ENCODE results near the gene ABCC12.
A peak's percentile ranks its signal among the peaks of the same experiment; 100 is the strongest.
"Not testable (repeated sequence)": the region's sequence is repeated elsewhere in the genome, so short reads cannot be mapped to it uniquely, and the experiment has no call there.

ABCC12 gene
- total RNA-seq, result 0 to 7.6 (median 0) reads per million in 17 experiments

- no peak for DNase-seq
Observed at GRCh38 chr16:48155926-48156789, at the start of gene ABCC12. Gene ABCC12, minus strand, starts transcription at chr16:48155993. Its CDS starts 9,569 bp downstream, at chr16:48146424.

GRCh38 chr16:48204825-48205151 is 49.0 kb upstream of the ABCC12 start:
- DNase-seq, result no peak

- no peak for DNase-seq
Observed at GRCh38 chr16:48203974-48204824, 48.4 kb upstream of the ABCC12 start.

GRCh38 chr16:48201515-48202201 is 45.9 kb upstream of the ABCC12 start:
- DNase-seq, result peak; percentile 30 to 72 (median 58)

- DNase-seq, result no peak
Observed at GRCh38 chr16:48197294-48197693, 41.5 kb upstream of the ABCC12 start.

- DNase-seq, result peak in 3 of 4 experiments; percentile 25 to 43 (median 38)
Observed at GRCh38 chr16:48194828-48195556, 39.2 kb upstream of the ABCC12 start.

- no peak for DNase-seq
Observed at GRCh38 chr16:48193846-48194245, 38.1 kb upstream of the ABCC12 start.

- peak; percentile 79 to 93 (median 88) for DNase-seq
Observed at GRCh38 chr16:48188449-48189102, 32.8 kb upstream of the ABCC12 start.

- no peak for DNase-seq
Observed at GRCh38 chr16:48187779-48188178, 32.0 kb upstream of the ABCC12 start.

GRCh38 chr16:48184681-48185080 is 28.9 kb upstream of the ABCC12 start:
- no peak for DNase-seq

- DNase-seq, result no peak
Observed at GRCh38 chr16:48182979-48183537, 27.3 kb upstream of the ABCC12 start.

GRCh38 chr16:48181746-48182520 is 26.1 kb upstream of the ABCC12 start:
- DNase-seq, result not testable (repeated sequence)

- DNase-seq, result no peak
Observed at GRCh38 chr16:48180868-48181480, 25.2 kb upstream of the ABCC12 start.

GRCh38 chr16:48176635-48177408 is 21.0 kb upstream of the ABCC12 start:
- no peak for DNase-seq

GRCh38 chr16:48173889-48174288 is 18.1 kb upstream of the ABCC12 start:
- no peak for DNase-seq

- DNase-seq, result no peak
Observed at GRCh38 chr16:48172682-48173081, 16.9 kb upstream of the ABCC12 start.

GRCh38 chr16:48169896-48170295 is 14.1 kb upstream of the ABCC12 start:
- DNase-seq, result no peak

GRCh38 chr16:48168075-48168474 is 12.3 kb upstream of the ABCC12 start:
- peak; percentile 12 to 65 (median 49) for DNase-seq

GRCh38 chr16:48166617-48167016 is 10.8 kb upstream of the ABCC12 start:
- not testable (repeated sequence) for DNase-seq

Measured in suppressor macrophage (primary cell).